A673 (cell line): ENCODE results near the gene BNC1. TPM values are rescaled to one million over a fixed set of nuclear protein-coding genes. Genes with fewer than 3 reads are reported as not detected.
A peak's percentile ranks its signal among the peaks of the same experiment; 100 is the strongest.

Experiments
- BruUV-seq: library from RNA; stranded (reverse); fragments of 400-500 nt; replicated peaks from 2 replicates; lab custom pipeline; 2021; lab: Mats Ljungman, UMichigan
- CTCF ChIA-PET: fragments of 300-600 bp; sonication (Branson Sonifier 250); formaldehyde crosslinking; loops from one replicate; lab custom pipeline; 2022; ENCODE audit warnings: antibody characterized with exemption; lab: Charles Lee
- POLR2A ChIA-PET: fragments of 300-600 bp; sonication (Branson Sonifier 250); formaldehyde crosslinking; loops from one replicate; lab custom pipeline; 2022; ENCODE audit warnings: antibody characterized with exemption; ENCODE audit not compliant: low non-redundant PET; lab: Charles Lee
- DNase-seq: peaks from one replicate; pipeline ENCODE4 v3.0.0-alpha.2; 2015; ENCODE audit warnings: low spot score
- H3K27ac ChIP-seq: fragments of 200-600 bp; sonication (generic); 2 replicates; pipeline ENCODE4 v1.5.1; 2016; ENCODE audit warnings: mixed run types, low read depth, mild to moderate bottlenecking, mixed read lengths, antibody characterized with exemption, low read length; ENCODE audit not compliant: poor library complexity, severe bottlenecking
- H3K27me3 ChIP-seq: fragments of 200-600 bp; sonication (generic); replicated peaks from 2 replicates; pipeline ENCODE4 v1.6.1; 2017; ENCODE audit warnings: mixed run types, low read depth, mild to moderate bottlenecking, mixed read lengths, antibody characterized with exemption, low read length; ENCODE audit not compliant: insufficient read depth, poor library complexity
- H3K36me3 ChIP-seq: fragments of 200-600 bp; sonication (generic); 2 replicates; pipeline ENCODE4 v1.6.1; 2016; ENCODE audit warnings: mixed run types, mild to moderate bottlenecking, mixed read lengths, antibody characterized with exemption, low read length; ENCODE audit not compliant: insufficient read depth, poor library complexity, severe bottlenecking
- H3K4me1 ChIP-seq: fragments of 200-600 bp; sonication (generic); 2 replicates; pipeline ENCODE4 v1.6.1; 2017; ENCODE audit warnings: mixed run types, mild to moderate bottlenecking, mixed read lengths, antibody characterized with exemption, low read length; ENCODE audit not compliant: insufficient read depth, poor library complexity, severe bottlenecking
- H3K4me3 ChIP-seq: fragments of 200-600 bp; sonication (generic); 2 replicates; pipeline ENCODE4 v1.5.1; 2016; ENCODE audit warnings: low read depth, mixed run types, mild to moderate bottlenecking, mixed read lengths, low read length; ENCODE audit not compliant: poor library complexity, severe bottlenecking
- H3K9me3 ChIP-seq: fragments of 200-600 bp; sonication (generic); 2 replicates; pipeline ENCODE4 v1.6.1; 2016; ENCODE audit warnings: mixed run types, low read depth, mild to moderate bottlenecking, mixed read lengths, antibody characterized with exemption, low read length; ENCODE audit not compliant: poor library complexity, severe bottlenecking
- EZH2 ChIP-seq: fragments of 200-600 bp; sonication (generic); IDR thresholded peaks from 2 replicates; pipeline ENCODE4 v1.6.1; 2017; ENCODE audit warnings: borderline replicate concordance, low read depth, mild to moderate bottlenecking, mixed read lengths, antibody characterized with exemption, low read length; ENCODE audit not compliant: poor library complexity, severe bottlenecking
- intact Hi-C: fragments of 100-400 bp; cut with micrococcal nuclease; formaldehyde crosslinking; loops from one replicate; pipeline ENCODE4 v1.10.0; 2022; ENCODE audit not compliant: unreplicated experiment
- total RNA-seq: library from RNA; stranded (reverse); gene quantifications from 2 replicates; pipeline ENCODE4 v1.2.3, GENCODE V29; 2021
- TF ChIP-seq, protein P1 (sequence below): fragments of 300-800, 200-600 bp; sonication (generic); conservative IDR thresholded peaks from 2 replicates; pipeline ENCODE4 v1.5.1; 2017; ENCODE audit warnings: low read depth, mild to moderate bottlenecking, antibody characterized with exemption, low read length, moderate library complexity, mixed read lengths

Gene BNC1
- total RNA-seq, 1 experiment from 2014 or later, result 0.37 TPM

DNA sequence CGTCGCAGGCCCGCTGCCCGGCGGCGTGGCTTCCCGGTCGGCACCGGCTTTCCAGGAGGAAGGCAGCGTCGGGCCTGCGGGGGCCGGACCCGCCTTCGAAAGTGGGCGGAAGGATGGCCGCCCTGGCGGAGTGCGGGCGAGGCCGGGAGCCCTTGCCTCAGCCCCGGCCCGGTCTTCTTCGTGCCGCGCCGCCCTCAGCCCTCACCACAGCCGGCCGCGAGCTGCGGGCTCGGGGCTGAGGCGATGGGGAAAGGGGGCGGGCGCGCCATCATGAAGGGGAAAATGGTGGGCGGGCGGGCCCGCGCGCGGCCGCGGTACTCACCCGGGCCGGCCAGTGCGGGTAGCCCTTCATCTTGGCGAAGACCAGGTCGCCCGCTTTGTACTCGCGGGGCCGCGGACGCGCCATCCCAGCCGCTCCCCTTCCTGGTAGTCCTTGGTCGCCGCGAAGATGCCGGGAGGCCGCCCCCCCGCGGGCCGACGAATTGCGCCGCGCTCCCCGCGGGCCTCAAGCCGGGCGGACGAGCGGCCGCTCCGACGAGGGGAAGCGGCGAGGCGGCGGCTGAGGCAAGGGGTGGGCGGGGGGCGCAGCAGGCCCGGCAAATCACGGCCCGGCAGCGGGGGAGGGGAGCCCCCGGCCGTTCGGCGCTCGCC lies 77.3 kb downstream of the BNC1 start:
- DNase-seq, result peak; percentile 50
- Histone ChIP-seq H3K9me3 (no peaks in the 10 kb centered on the region), H3K4me3 (peak overlapping the region; percentile 86), H3K4me1 (peaks cover 3% of the 10 kb centered on the region), H3K27ac (peak overlapping the region; percentile 85), H3K36me3 (no peaks in the 10 kb centered on the region), H3K27me3 (peaks cover 5% of the 10 kb centered on the region)
- CTCF ChIA-PET, result no interaction called here
- TF ChIP-seq, protein P1, sequence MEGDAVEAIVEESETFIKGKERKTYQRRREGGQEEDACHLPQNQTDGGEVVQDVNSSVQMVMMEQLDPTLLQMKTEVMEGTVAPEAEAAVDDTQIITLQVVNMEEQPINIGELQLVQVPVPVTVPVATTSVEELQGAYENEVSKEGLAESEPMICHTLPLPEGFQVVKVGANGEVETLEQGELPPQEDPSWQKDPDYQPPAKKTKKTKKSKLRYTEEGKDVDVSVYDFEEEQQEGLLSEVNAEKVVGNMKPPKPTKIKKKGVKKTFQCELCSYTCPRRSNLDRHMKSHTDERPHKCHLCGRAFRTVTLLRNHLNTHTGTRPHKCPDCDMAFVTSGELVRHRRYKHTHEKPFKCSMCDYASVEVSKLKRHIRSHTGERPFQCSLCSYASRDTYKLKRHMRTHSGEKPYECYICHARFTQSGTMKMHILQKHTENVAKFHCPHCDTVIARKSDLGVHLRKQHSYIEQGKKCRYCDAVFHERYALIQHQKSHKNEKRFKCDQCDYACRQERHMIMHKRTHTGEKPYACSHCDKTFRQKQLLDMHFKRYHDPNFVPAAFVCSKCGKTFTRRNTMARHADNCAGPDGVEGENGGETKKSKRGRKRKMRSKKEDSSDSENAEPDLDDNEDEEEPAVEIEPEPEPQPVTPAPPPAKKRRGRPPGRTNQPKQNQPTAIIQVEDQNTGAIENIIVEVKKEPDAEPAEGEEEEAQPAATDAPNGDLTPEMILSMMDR, result no peak
- no peak for TF ChIP-seq EZH2
- POLR2A ChIA-PET, result no interaction called here
- intact Hi-C loops, result loop anchor here (2.0 kb wide), 1 partner anchor 196 kb away; the partner anchor contains the start of gene C15orf40
- BruUV-seq, result no TSS peak

- H3K4me1 ChIP-seq, result peaks cover 3% of the 10 kb centered on the region
- peak overlapping the region; percentile 85 for H3K27ac ChIP-seq
- no peaks in the 10 kb centered on the region for H3K9me3 ChIP-seq
- intact Hi-C loops, result loop anchor here (2.0 kb wide), 1 partner anchor 196 kb away; the partner anchor contains the start of gene C15orf40
- no TSS peak for BruUV-seq
- peaks cover 5% of the 10 kb centered on the region for H3K27me3 ChIP-seq
- no peak for TF ChIP-seq EZH2
- TF ChIP-seq, protein P1, result no peak
- DNase-seq, result peak; percentile 17
- peak overlapping the region; percentile 86 for H3K4me3 ChIP-seq
- ChIA-PET CTCF (no interaction called here), POLR2A (no interaction called here)
- H3K36me3 ChIP-seq, result no peaks in the 10 kb centered on the region
These were observed 77.9 kb downstream of the BNC1 start for GRCh38 chr15:83206526-83207008.

Other genes with a start within 250 kb of the BNC1 start
- 56.7 and 58.3 TPM in 2 replicates for gene BTBD1, start 217.4 kb downstream of the BNC1 start, total RNA-seq
- 1.8 and 2.4 TPM in 2 replicates for gene TM6SF1, start 177.0 kb downstream of the BNC1 start, total RNA-seq
- 103 TPM in 2 replicates for gene HDGFL3, start 76.8 kb downstream of the BNC1 start, total RNA-seq
- gene SH3GL3, start 162.7 kb upstream of the BNC1 start, total RNA-seq, result 25.6 and 32.1 TPM in 2 replicates